HEK293T (cell line): ENCODE measurements around the gene RABGAP1L.

ENCODE experiments used
- ARNT ChIP-seq: fragments of 450-650 bp; IDR thresholded peaks from 2 replicates; pipeline ENCODE4 v1.6.1; 2017; ENCODE audit warnings: mild to moderate bottlenecking
- BHLHE40 ChIP-seq: fragments of 450-650 bp; IDR thresholded peaks from 2 replicates; pipeline ENCODE4 v1.6.1; 2016; ENCODE audit warnings: mild to moderate bottlenecking, moderate library complexity, borderline replicate concordance
- ELF4 ChIP-seq: fragments of 450-650 bp; IDR thresholded peaks from 2 replicates; pipeline ENCODE4 v1.6.1; 2017; ENCODE audit warnings: antibody characterized with exemption
- FOXA1 ChIP-seq: fragments of 450-650 bp; IDR thresholded peaks from 2 replicates; pipeline ENCODE4 v1.6.1; 2016; ENCODE audit warnings: mild to moderate bottlenecking
- FOXM1 ChIP-seq: fragments of 450-650 bp; IDR thresholded peaks from 2 replicates; pipeline ENCODE4 v1.6.1; 2017; ENCODE audit warnings: mild to moderate bottlenecking, borderline replicate concordance
- HDGF ChIP-seq: fragments of 450-650 bp; IDR thresholded peaks from 2 replicates; pipeline ENCODE4 v1.6.1; 2017; ENCODE audit warnings: antibody characterized with exemption, borderline replicate concordance
- NFRKB ChIP-seq: fragments of 450-650 bp; IDR thresholded peaks from 2 replicates; pipeline ENCODE4 v1.6.1; 2016; ENCODE audit warnings: mild to moderate bottlenecking, moderate library complexity
- SP1 ChIP-seq: fragments of 450-650 bp; IDR thresholded peaks from 2 replicates; pipeline ENCODE4 v1.6.1; 2017
- TARDBP ChIP-seq: fragments of 450-650 bp; IDR thresholded peaks from 2 replicates; pipeline ENCODE4 v1.6.1; 2016
- ZNF384 ChIP-seq: fragments of 450-650 bp; IDR thresholded peaks from 2 replicates; pipeline ENCODE4 v1.6.1; 2016
- TF ChIP-seq, protein P1 (sequence below): fragments of 450-650 bp; IDR thresholded peaks from 2 replicates; pipeline ENCODE4 v1.6.1; 2016

DNA sequence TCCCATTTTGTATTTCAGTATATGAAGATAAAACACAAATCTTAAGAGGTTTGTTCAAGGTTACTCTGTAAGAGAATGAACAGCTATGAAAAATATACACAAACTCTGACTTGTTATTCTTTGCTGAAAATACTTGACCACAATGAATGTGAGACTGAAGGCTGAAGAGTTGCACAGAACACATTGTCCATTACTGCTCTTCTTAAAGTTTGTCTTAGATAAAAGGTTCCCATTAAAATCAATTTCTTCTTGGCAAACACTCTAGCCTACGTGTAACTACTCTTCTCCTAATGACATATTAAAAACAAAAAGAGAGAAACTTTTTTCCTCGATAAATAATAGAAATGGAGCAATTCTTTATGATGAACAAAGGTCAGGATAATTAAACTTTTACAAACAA, 45.2 kb upstream of the RABGAP1L start:
- no peak for TF ChIP-seq HDGF
- no peak for TF ChIP-seq ELF4
- TF ChIP-seq, protein P1, sequence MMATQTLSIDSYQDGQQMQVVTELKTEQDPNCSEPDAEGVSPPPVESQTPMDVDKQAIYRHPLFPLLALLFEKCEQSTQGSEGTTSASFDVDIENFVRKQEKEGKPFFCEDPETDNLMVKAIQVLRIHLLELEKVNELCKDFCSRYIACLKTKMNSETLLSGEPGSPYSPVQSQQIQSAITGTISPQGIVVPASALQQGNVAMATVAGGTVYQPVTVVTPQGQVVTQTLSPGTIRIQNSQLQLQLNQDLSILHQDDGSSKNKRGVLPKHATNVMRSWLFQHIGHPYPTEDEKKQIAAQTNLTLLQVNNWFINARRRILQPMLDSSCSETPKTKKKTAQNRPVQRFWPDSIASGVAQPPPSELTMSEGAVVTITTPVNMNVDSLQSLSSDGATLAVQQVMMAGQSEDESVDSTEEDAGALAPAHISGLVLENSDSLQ = no peak
- no peak for TF ChIP-seq NFRKB
- TF ChIP-seq SP1 = no peak
- TF ChIP-seq BHLHE40 = no peak
- TF ChIP-seq FOXM1 = no peak
- TF ChIP-seq FOXA1 = no peak
- no peak for TF ChIP-seq ARNT
- no peak for TF ChIP-seq ZNF384
- no peak for TF ChIP-seq TARDBP
